ENCODE measurements around the gene TRIP13.

TRIP13 gene

GRCh38 chr5:958701-959571 lies 66.3 kb downstream of the TRIP13 start:
- DNase-seq (ENCODE audit: low read depth) = peak; percentile 84

DNA sequence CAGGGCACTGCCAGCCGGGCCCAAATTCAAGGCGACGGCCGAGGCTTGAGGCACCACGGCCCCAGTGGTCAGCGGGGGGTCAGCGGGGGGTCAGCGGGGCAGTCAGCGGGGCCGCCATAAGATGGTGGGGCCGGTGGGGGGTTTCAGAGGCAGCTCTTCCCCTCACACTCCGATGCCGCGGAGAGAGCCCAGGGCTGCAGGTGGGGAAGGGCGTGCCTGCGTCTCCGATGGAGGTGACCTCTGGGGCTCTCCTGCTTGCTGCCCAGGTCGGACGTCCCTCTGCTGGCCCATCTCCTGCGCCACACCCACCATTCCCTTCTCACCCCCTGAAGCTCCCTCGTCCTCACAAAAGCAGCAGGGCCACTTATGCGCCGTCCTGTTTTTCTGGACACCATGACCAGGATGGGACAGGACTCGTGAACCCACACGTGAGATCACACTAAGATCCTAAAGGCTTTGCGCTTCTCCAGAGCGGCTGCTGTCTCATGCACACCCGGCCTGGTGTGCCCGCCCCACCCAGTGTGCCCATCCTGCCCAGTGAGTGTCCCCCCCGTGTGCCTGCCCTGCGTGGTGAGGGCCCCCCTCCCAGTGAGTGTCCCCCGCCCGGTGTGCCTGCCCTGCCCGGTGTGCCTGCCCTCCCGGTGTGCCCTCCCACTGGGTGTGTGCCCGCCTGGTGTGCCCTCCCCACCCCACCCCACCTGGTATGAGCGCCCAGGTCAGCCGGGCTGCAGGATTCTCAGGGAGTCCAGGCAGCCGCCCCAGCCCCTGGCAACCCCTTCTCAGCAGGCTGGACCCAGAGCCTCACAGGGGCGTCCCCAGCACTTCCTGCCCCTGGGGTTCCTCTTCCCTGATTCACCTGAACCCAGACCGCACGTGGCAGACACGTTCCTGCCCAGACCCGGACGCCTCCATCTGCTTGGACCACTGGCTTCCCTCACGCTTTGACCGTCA lies 67.2 kb downstream of the TRIP13 start:
- in situ Hi-C loops (cut with HindIII; ENCODE audit: low sequenced_read_pairs) = no loop called here
- no peak overlapping the region for H3K4me3 ChIP-seq (ENCODE audit: low read depth, low read length)
- no peak for DNase-seq (ENCODE audit: low read depth)
- no peak for TF ChIP-seq CTCF (IDR thresholded peaks at IDR 0.05; ENCODE audit: low read depth, low read length, missing control alignments)

More at GRCh38 chr5:958701-959571, 66.3 kb downstream of the TRIP13 start:
- TF ChIP-seq CTCF (IDR thresholded peaks at IDR 0.05; ENCODE audit: low read depth, low read length, missing control alignments) = no peak
- in situ Hi-C loops (cut with HindIII; ENCODE audit: low sequenced_read_pairs) = no loop called here
- no peak overlapping the region for H3K4me3 ChIP-seq (ENCODE audit: low read depth, low read length)

- in situ Hi-C loops (cut with HindIII; ENCODE audit: low sequenced_read_pairs) = no loop called here
- DNase-seq (ENCODE audit: low read depth) = no peak
- no peak overlapping the region for H3K4me3 ChIP-seq (ENCODE audit: low read depth, low read length)
- TF ChIP-seq CTCF (IDR thresholded peaks at IDR 0.05; ENCODE audit: low read depth, low read length, missing control alignments) = no peak
These were observed 67.9 kb downstream of the TRIP13 start for GRCh38 chr5:960551-960950.

- TF ChIP-seq CTCF (IDR thresholded peaks at IDR 0.05; ENCODE audit: low read depth, low read length, missing control alignments) = no peak
- DNase-seq (ENCODE audit: low read depth) = no peak
- H3K4me3 ChIP-seq (ENCODE audit: low read depth, low read length) = no peak overlapping the region
- in situ Hi-C loops (cut with HindIII; ENCODE audit: low sequenced_read_pairs) = no loop called here
These were observed 68.5 kb downstream of the TRIP13 start for GRCh38 chr5:961002-961710.

DNA sequence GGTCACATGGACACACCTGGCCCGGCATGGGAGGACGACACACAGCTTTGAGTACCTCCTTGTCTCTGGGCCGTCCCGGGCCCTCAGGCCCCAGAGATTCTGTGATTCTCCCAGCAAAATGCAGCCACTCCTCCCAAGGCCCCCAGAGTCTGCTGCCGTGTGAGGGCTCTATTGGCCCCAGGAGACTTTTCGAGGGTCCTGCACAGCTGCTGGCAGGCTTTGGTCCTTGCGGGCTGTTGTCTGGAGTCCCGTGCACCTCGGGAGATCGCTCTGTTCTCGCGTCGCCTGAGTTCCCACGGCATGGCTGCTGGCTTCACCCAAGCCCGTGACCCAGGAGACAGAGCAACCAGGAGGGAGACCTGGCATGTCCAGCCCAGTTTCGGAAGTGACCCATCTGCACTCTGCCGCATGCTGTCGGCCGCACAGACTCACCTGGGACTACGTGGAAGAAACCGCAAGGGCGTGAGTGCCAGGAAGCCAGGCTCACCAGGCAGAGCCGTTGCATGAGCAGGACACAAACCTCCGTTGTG lies 69.1 kb downstream of the TRIP13 start:
- no peak for DNase-seq (ENCODE audit: low read depth)
- in situ Hi-C loops (cut with HindIII; ENCODE audit: low sequenced_read_pairs) = no loop called here
- no peak overlapping the region for H3K4me3 ChIP-seq (ENCODE audit: low read depth, low read length)
- no peak for TF ChIP-seq CTCF (IDR thresholded peaks at IDR 0.05; ENCODE audit: low read depth, low read length, missing control alignments)

- in situ Hi-C loops (cut with HindIII; ENCODE audit: low sequenced_read_pairs) = no loop called here
- DNase-seq (ENCODE audit: low read depth) = no peak
- TF ChIP-seq CTCF (IDR thresholded peaks at IDR 0.05; ENCODE audit: low read depth, low read length, missing control alignments) = no peak
- no peak overlapping the region for H3K4me3 ChIP-seq (ENCODE audit: low read depth, low read length)
These were observed 69.7 kb downstream of the TRIP13 start for GRCh38 chr5:962386-962785.

Data from astrocyte of the cerebellum (primary cell).